ENCODE data around the gene RANBP3L. TPM values are rescaled to one million over a fixed set of nuclear protein-coding genes. Genes with fewer than 3 reads are reported as not detected.

RANBP3L gene
- total and polyA plus RNA-seq, 2 experiments from 2014 or later, result not detected

DNA sequence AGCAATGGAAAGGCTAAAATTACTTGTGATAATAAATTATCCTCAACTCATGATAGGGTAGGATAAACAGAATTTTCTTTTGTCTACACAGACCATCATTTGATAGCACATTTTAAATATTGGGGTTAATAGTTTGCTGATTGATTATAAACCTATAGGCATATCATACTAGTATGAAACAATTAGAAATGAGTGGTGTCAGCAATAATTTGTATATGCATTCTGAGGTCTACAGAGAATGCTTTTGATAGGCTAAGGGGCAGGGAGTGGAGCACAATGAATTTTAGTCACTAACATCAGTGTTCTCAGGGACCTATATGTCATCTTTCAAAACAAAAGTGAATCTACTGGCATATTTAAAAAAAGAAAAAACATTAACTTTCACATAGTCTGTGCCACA, 32.2 kb downstream of the RANBP3L start:
- TF ChIP-seq, protein P1, sequence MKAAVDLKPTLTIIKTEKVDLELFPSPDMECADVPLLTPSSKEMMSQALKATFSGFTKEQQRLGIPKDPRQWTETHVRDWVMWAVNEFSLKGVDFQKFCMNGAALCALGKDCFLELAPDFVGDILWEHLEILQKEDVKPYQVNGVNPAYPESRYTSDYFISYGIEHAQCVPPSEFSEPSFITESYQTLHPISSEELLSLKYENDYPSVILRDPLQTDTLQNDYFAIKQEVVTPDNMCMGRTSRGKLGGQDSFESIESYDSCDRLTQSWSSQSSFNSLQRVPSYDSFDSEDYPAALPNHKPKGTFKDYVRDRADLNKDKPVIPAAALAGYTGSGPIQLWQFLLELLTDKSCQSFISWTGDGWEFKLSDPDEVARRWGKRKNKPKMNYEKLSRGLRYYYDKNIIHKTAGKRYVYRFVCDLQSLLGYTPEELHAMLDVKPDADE (IDR thresholded peaks at IDR 0.05), result no peak
- TF ChIP-seq NANOG (IDR thresholded peaks at IDR 0.05; ENCODE audit: borderline replicate concordance) (no peak), CREB1 (CRISPR knock-in tag; IDR thresholded peaks at IDR 0.05; ENCODE audit: low read depth) (no peak), JUNB (IDR thresholded peaks at IDR 0.05; ENCODE audit: unreplicated experiment) (no peak)
- H2AFZ ChIP-seq, result no peak overlapping the region
- Mint-ChIP-seq H3K27me3 (ENCODE audit: insufficient read depth, low read depth, poor library complexity) (peaks cover 3% of the 10 kb centered on the region), H3K4me3 (no peak overlapping the region), H3K27ac (no peak overlapping the region), H3K4me1 (peaks cover 7% of the 10 kb centered on the region), H3K36me3 (ENCODE audit: low read depth) (no peaks in the 10 kb centered on the region), H3K9me3 (no peaks in the 10 kb centered on the region; the same call in 2 of the 3 replicates)
- H4K20me1 ChIP-seq (replicated peaks; ENCODE audit: insufficient read depth), result no peaks in the 10 kb centered on the region
- no peaks in the 10 kb centered on the region for H3K9me2 ChIP-seq (ENCODE audit: insufficient read depth)
- no peaks in the 10 kb centered on the region for H3K27me3 ChIP-seq (ENCODE audit: insufficient read depth)
- H3K4me2 ChIP-seq, result no peak overlapping the region
- H3K4me3 ChIP-seq, result no peak overlapping the region
- DNase-seq (ENCODE audit: low spot score), result no peak
- no peaks in the 10 kb centered on the region for H3K36me3 ChIP-seq (ENCODE audit: insufficient read depth)
- ATAC-seq, result no peak
- H3K79me2 ChIP-seq (replicated peaks; ENCODE audit: insufficient read depth), result no peaks in the 10 kb centered on the region
- H3K27ac ChIP-seq (ENCODE audit: low read depth), result no peak overlapping the region
- no peaks in the 10 kb centered on the region for H3F3A ChIP-seq (replicated peaks; ENCODE audit: low read depth)
- H3K4me1 ChIP-seq (ENCODE audit: insufficient read depth), result no peaks in the 10 kb centered on the region

DNA sequence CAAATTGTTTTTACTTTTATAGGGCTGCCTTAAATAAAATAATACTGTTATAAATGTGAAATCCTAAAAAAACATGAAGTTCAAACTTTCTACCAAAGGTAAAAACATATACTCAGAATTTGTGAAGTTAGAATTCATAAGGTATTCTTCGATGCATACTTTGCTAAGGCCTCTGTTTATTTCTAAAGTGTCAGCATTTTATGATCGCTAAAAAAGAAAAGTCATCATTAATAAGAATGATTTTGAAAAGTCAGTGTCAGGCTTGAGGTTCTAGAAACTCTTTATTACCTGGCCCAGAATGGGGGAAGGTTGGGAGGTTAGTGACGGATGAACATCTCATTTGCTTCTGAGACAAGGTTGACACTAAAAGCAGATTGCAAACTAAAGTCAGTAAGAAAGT, 33.8 kb downstream of the RANBP3L start:
- H3K27ac ChIP-seq (ENCODE audit: low read depth), result no peak overlapping the region
- no peak for TF ChIP-seq STAT1 (IDR thresholded peaks at IDR 0.05; ENCODE audit: unreplicated experiment)
- no peak for TF ChIP-seq EZH2phosphoT487 (IDR thresholded peaks at IDR 0.05; ENCODE audit: unreplicated experiment)
- TF ChIP-seq CREB1 (CRISPR knock-in tag; IDR thresholded peaks at IDR 0.05; ENCODE audit: low read depth), result no peak
- TF ChIP-seq JUNB (IDR thresholded peaks at IDR 0.05; ENCODE audit: unreplicated experiment), result no peak
- no peak for TF ChIP-seq ZNF114 (CRISPR knock-in tag; IDR thresholded peaks at IDR 0.05)
- no peak for TF ChIP-seq EZH2 (IDR thresholded peaks at IDR 0.05; ENCODE audit: low read depth, unreplicated experiment)
- no peak for TF ChIP-seq NANOG (IDR thresholded peaks at IDR 0.05; ENCODE audit: borderline replicate concordance)
- TF ChIP-seq, protein P2, sequence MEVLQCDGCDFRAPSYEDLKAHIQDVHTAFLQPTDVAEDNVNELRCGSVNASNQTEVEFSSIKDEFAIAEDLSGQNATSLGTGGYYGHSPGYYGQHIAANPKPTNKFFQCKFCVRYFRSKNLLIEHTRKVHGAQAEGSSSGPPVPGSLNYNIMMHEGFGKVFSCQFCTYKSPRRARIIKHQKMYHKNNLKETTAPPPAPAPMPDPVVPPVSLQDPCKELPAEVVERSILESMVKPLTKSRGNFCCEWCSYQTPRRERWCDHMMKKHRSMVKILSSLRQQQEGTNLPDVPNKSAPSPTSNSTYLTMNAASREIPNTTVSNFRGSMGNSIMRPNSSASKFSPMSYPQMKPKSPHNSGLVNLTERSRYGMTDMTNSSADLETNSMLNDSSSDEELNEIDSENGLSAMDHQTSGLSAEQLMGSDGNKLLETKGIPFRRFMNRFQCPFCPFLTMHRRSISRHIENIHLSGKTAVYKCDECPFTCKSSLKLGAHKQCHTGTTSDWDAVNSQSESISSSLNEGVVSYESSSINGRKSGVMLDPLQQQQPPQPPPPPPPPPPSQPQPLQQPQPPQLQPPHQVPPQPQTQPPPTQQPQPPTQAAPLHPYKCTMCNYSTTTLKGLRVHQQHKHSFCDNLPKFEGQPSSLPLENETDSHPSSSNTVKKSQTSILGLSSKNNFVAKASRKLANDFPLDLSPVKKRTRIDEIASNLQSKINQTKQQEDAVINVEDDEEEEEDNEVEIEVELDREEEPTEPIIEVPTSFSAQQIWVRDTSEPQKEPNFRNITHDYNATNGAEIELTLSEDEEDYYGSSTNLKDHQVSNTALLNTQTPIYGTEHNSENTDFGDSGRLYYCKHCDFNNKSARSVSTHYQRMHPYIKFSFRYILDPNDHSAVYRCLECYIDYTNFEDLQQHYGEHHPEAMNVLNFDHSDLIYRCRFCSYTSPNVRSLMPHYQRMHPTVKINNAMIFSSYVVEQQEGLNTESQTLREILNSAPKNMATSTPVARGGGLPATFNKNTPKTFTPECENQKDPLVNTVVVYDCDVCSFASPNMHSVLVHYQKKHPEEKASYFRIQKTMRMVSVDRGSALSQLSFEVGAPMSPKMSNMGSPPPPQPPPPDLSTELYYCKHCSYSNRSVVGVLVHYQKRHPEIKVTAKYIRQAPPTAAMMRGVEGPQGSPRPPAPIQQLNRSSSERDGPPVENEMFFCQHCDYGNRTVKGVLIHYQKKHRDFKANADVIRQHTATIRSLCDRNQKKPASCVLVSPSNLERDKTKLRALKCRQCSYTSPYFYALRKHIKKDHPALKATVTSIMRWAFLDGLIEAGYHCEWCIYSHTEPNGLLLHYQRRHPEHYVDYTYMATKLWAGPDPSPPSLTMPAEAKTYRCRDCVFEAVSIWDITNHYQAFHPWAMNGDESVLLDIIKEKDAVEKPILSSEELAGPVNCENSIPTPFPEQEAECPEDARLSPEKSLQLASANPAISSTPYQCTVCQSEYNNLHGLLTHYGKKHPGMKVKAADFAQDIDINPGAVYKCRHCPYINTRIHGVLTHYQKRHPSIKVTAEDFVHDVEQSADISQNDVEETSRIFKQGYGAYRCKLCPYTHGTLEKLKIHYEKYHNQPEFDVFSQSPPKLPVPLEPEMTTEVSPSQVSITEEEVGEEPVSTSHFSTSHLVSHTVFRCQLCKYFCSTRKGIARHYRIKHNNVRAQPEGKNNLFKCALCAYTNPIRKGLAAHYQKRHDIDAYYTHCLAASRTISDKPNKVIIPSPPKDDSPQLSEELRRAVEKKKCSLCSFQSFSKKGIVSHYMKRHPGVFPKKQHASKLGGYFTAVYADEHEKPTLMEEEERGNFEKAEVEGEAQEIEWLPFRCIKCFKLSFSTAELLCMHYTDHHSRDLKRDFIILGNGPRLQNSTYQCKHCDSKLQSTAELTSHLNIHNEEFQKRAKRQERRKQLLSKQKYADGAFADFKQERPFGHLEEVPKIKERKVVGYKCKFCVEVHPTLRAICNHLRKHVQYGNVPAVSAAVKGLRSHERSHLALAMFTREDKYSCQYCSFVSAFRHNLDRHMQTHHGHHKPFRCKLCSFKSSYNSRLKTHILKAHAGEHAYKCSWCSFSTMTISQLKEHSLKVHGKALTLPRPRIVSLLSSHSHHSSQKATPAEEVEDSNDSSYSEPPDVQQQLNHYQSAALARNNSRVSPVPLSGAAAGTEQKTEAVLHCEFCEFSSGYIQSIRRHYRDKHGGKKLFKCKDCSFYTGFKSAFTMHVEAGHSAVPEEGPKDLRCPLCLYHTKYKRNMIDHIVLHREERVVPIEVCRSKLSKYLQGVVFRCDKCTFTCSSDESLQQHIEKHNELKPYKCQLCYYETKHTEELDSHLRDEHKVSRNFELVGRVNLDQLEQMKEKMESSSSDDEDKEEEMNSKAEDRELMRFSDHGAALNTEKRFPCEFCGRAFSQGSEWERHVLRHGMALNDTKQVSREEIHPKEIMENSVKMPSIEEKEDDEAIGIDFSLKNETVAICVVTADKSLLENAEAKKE (CRISPR knock-in tag; IDR thresholded peaks at IDR 0.05), result no peak
- TF ChIP-seq, protein P3, sequence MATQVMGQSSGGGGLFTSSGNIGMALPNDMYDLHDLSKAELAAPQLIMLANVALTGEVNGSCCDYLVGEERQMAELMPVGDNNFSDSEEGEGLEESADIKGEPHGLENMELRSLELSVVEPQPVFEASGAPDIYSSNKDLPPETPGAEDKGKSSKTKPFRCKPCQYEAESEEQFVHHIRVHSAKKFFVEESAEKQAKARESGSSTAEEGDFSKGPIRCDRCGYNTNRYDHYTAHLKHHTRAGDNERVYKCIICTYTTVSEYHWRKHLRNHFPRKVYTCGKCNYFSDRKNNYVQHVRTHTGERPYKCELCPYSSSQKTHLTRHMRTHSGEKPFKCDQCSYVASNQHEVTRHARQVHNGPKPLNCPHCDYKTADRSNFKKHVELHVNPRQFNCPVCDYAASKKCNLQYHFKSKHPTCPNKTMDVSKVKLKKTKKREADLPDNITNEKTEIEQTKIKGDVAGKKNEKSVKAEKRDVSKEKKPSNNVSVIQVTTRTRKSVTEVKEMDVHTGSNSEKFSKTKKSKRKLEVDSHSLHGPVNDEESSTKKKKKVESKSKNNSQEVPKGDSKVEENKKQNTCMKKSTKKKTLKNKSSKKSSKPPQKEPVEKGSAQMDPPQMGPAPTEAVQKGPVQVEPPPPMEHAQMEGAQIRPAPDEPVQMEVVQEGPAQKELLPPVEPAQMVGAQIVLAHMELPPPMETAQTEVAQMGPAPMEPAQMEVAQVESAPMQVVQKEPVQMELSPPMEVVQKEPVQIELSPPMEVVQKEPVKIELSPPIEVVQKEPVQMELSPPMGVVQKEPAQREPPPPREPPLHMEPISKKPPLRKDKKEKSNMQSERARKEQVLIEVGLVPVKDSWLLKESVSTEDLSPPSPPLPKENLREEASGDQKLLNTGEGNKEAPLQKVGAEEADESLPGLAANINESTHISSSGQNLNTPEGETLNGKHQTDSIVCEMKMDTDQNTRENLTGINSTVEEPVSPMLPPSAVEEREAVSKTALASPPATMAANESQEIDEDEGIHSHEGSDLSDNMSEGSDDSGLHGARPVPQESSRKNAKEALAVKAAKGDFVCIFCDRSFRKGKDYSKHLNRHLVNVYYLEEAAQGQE (IDR thresholded peaks at IDR 0.05; ENCODE audit: unreplicated experiment), result no peak
- TF ChIP-seq, protein P1 (IDR thresholded peaks at IDR 0.05), result no peak

More for the DNA sequence above, 33.8 kb downstream of the RANBP3L start:
- Mint-ChIP-seq H3K4me1 (no peaks in the 10 kb centered on the region), H3K27me3 (ENCODE audit: insufficient read depth, low read depth, poor library complexity) (peaks cover 3% of the 10 kb centered on the region), H3K9me3 (no peaks in the 10 kb centered on the region; the same call in 2 of the 3 replicates), H3K36me3 (ENCODE audit: low read depth) (no peaks in the 10 kb centered on the region), H3K27ac (no peak overlapping the region), H3K4me3 (no peak overlapping the region)
- Histone ChIP-seq H2AFZ (no peak overlapping the region), H3K4me1 (ENCODE audit: insufficient read depth) (no peaks in the 10 kb centered on the region), H3K79me2 (replicated peaks; ENCODE audit: insufficient read depth) (no peaks in the 10 kb centered on the region), H3K27me3 (ENCODE audit: insufficient read depth) (no peaks in the 10 kb centered on the region), H4K20me1 (replicated peaks; ENCODE audit: insufficient read depth) (no peaks in the 10 kb centered on the region), H3K36me3 (ENCODE audit: insufficient read depth) (no peaks in the 10 kb centered on the region), H3K4me2 (no peak overlapping the region), H3K9me2 (ENCODE audit: insufficient read depth) (no peaks in the 10 kb centered on the region), H3K4me3 (no peak overlapping the region), H3F3A (replicated peaks; ENCODE audit: low read depth) (no peaks in the 10 kb centered on the region)
- no peak for DNase-seq (ENCODE audit: low spot score)
- no peak for ATAC-seq

All from GM23338 (cell line).